Measurements from ENCODE around the gene AGBL1.
A peak's percentile ranks its signal among the peaks of the same experiment; 100 is the strongest.

The AGBL1 gene

GRCh38 chr15:86317384-86317740 is 237.7 kb downstream of the AGBL1 start:
- no peak for DNase-seq (ENCODE audit: low spot score)

DNA sequence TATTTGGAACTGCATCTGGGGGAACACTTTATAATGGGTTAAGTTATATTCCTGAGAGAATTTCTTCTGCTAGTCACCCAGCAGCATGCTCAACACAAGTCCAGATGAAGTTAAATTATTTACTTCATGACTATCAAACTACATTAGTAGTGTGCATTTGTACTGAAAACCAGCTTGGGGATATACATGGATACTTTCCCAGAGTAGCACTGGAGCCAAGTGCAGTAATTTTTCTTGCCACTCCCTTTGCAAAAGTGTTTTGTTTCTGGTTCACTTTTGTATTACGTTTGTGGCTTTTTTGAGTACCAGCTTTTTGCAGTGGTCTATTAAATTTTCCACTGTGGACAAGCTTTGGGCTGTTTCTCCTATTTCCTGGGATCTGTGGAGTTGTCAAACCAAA is 243.0 kb downstream of the AGBL1 start:
- no peak for DNase-seq (ENCODE audit: low spot score)

DNA sequence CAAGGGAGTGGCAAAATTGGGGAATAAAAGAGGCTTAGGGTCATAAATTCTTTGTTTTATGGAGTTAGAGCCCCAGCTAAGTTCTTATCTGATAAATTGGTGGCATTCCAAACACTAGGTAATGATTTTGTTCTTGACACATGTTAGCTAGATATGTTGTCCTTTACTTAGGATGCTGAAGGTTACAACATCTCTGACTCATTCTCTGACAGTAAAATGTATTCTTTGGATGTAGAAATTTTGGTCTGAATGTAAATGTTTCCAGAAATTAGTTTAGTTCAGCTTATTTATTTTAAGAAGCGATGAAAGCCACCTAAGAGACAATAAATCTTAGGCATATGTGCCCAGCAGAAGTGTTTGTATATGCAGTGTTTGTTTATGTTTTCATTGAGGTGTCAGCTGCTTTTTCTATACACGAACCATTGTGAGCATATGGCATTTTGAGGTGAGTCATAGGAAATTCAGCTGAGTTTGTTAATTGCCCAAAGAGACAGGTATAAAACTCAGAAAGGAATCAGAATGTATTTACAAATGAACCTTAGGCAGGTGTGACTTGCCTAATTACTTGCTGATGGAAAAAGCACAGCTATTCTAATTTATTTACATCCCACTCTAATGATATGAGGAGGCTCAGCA is 247.7 kb downstream of the AGBL1 start:
- DNase-seq (ENCODE audit: low spot score), result no peak

DNA sequence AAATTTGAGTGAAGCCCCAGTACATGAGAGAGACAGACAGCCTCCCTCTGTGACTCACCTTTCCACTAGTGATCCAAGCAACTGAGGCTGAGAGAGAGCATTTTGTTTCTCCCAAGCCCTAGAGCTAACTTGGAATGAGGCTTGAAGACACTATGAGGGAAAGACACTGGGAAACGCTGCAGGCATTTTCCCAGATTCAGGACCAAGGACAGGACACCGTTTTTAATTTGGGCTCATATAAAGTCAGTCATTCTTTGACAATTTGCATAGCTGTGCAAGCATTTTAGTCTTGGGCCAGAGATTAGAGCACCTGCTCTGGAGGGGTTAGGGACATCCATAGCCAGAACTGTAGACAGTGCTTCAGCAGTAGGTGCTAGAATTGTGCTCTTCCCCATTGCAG is 249.0 kb downstream of the AGBL1 start:
- no peak for DNase-seq (ENCODE audit: low spot score)

DNA sequence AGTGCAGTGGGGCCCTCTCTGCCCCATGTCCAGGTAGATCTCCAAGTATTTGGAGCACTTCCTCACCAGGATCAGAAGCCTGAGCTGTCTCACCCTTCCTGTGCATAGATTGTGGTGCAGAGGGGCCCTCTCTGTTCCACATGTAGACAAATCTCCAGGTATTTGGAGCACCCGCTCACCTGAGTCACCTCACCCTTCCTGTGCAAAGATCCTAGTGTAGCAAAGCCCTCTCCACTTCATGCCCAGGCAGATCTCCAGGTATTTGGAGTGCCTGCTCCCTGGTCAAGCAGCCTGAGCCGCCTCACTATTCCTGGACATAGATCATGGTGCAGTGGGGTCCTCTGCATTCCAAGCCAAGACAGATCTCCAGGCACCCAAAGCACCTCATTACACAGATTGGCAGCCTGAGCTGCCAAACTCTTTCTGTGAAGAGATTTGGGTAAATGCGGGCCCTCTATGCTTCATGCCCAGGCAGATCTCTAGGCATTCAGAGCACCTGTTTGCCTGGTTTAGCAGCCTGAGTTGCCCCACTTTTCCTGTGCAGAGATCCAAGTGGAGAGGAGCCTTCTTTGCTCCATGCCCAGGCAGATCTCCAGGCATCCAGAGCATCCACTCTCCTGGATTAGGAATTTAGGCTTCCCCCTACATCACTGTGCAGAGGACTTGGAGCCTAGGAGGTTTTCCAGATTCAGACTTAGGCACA is 249.8 kb downstream of the AGBL1 start:
- no peak for DNase-seq (ENCODE audit: low spot score)

DNA sequence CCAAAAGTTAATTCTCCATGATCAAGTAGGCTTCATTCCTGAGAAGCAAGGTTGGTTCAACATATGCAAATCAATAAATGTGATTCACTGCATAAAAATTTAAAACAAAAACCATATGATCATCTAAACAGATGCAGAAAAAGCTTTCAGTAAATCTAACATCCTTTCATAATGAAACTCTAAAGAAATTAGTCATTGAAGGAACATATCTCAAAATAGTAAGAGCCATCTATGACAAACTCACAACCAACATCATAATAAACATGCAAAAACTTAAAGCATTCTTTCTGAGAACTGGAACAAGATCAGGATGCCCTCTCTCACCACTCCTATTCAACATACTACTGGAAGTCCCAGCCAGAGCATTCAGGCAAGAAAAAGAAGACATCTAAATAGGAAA is 254.1 kb downstream of the AGBL1 start:
- DNase-seq (ENCODE audit: low spot score), result no peak

DNA sequence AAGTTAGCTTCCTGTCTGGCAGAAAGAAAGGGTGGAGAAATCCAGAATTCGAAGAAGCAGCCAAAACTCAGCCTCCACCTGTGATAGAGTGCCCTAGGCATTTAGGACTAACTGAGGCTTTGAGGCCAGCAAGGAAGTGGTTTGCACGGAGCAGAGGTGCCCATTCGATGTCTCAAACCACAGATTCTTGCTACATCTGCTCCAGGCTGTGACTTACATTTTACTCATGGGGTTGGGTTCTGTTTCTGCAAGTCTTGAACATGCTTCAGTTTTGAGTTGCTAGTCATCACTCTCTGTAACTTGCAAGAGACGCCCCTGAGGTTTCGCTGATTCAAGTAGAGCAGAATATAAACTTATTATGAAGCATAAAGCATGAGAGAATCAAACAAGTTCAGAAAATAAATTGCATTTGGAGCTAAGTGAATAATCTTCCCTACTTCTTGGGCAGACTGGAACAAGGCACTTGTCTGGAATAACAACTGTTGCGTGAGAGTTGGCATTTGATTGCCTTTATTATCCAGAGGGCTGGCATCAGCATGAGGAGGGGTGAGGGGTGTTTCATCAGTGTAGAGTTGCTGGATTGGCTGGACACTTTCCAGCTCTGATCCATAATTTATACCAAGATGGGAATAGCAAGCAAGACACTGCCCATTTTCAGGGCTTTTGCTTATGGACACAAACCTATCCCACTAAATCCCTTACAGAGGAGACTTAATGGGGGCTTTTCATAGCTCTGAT is 256.5 kb downstream of the AGBL1 start:
- DNase-seq (ENCODE audit: low spot score), result peak; percentile 28

DNA sequence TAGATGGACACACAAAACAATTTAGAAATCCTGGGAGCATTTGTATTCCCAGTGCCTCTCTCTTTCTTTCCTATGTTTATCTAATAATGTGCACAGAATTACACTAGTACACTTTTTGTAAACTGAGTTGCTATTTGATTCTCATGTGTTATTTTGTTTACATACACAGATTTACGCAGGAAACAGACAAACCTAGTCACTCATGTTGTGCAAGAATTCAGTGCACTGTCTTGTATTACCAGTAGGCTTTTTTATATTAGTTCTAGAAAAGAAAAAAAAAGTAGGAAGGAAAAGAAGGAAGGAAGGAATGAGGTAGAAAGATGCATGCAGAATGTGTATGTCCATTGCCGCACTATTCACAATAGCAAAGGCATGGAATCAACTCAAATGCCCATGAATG is 257.4 kb downstream of the AGBL1 start:
- no peak for DNase-seq (ENCODE audit: low spot score)

DNA sequence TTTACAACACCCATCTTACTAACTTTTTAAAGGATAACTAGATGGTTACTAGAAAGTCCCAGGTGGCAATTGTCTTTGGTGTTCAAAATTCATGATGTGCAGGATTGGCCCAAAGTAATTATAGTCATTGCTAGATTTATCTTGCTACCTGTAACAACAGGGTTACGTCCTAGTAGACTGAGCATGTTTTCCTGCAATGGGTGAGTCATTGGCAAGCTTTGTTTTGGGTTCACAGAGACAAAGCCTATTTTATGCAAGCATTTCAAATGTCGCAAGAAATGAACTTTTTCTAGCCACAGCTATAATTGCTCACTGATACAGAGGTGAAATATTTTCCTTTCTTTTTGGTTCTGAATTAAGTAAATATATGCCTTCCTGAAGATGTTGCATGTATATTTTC is 267.6 kb downstream of the AGBL1 start:
- no peak for DNase-seq (ENCODE audit: low spot score)

GRCh38 chr15:86349565-86349964 is 269.9 kb downstream of the AGBL1 start:
- no peak for DNase-seq (ENCODE audit: low spot score)

DNA sequence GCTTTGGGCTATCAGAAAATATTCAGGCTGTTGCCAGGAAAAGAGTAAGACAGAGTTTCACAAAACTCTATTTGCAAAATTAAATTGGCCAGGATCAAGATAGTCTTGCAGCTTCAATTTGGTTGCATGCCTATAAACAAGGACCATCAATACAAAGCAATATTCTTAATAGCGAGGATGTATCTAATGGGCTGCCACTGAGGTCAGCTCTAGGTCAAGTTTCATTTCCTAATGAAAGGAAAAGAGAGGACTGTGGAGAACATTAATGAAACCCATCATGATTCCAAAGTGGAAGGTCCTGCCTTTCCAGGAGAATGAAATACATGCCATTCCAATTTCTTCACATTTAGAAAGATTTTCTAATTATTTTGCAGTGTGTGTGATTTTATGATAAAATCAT is 273.5 kb downstream of the AGBL1 start:
- no peak for DNase-seq (ENCODE audit: low spot score)

DNA sequence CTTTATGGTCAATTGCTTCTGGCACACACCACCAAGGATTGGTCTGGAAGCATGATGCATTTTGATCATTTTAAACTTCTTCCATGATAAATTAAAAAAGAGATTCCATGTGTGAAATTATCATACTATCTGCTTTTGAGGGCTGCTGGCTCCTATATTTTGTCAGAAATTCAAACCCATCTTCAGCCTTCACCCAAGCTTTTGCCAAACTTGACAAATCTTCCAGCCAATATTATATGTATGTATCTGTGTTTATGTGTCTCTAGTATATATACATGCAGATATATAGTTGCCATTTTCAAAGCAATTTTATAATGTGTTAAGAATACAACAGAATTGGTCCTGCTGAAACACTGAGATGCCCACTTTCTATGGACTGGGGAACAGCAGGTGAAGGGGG is 275.7 kb downstream of the AGBL1 start:
- DNase-seq (ENCODE audit: low spot score), result no peak

- DNase-seq (ENCODE audit: low spot score), result no peak
These were observed 276.1 kb downstream of the AGBL1 start for GRCh38 chr15:86355801-86356200.

DNA sequence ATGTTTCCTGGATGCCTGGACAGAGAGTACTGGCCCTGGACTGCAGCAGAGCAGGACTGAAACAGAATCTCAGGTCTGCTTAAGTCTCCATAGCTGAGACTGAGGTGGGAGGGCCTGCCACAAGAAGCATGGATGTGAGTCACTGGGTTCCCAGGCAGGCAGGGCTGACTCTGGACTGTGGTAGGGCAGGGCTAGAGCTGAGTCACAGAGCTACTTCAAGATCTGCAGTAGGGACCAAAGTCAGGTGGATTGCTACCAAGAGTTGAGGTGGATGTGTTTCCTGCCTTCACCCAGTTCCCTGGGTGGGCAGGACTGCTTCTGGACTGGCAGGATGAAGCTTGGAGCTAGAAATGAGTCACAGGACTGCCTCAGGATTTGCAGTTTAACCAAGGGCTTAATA is 282.9 kb downstream of the AGBL1 start:
- DNase-seq (ENCODE audit: low spot score), result peak; percentile 29

DNA sequence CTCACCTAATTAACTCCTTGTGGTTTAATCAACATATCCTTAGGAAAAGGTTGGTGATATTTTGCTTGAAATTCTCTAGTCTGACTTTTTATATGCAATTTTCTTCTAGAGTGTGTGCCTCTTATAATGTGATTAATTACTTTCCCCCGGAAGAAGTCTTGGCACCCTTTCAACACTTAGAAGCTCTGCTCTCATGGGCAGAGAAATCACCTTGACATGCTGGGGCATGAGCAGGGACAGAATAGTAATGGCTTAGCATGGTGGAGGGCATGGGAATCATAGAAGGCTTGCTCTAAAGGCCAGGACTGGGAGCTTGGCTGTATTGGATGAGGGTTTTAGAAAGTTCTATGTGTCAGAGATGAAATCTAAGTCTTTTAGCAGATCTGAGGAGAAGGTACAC is 293.5 kb downstream of the AGBL1 start:
- DNase-seq (ENCODE audit: low spot score), result no peak

DNA sequence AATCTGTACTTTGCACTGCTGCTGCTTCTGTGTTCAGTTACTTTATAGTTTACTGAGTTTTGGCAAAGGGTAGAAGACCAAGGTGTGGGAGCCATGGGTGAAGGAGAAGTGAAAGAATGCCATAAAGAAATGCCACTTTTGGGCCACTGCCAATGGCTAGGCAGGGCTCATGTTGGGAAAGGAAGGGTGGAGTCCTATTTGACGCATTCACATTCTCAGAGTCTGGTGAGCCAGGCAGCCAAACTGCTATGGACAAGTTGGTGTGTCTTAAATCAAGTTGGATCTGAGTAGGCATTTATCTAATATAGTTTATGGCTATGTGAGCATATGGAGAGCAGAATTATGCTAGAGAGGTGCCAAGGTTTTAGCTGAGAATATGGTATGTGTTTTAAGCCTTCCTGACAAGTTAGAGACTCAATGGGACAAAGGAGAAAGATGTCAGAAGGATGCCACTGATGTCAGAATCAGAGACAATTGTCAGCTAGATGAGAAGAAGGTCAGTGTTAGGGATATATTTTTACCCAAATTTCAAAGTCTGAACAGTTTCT is 296.1 kb downstream of the AGBL1 start:
- no peak for DNase-seq (ENCODE audit: low spot score)

DNA sequence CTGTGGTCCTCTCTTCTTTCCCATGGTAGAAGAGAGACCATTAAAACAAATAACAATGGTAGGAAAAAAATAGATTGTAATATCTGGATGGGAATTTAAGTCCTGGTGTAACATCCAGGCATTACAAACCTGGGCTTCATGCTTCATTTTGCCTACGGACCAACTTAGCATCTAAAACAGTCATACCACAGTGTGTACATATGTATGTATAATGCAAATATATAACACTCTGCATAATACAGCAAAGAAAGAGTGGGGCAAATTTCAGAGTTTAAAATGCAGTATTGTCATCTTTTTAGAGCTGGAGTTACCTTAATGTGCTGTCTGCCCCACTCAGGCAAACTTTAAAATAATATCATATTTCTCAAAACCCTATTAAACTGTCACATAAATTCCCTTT is 298.2 kb downstream of the AGBL1 start:
- no peak for DNase-seq (ENCODE audit: low spot score)

- DNase-seq (ENCODE audit: low spot score), result no peak
These were observed 302.7 kb downstream of the AGBL1 start for GRCh38 chr15:86382341-86382740.

- no peak for DNase-seq (ENCODE audit: low spot score)
These were observed 303.9 kb downstream of the AGBL1 start for GRCh38 chr15:86383611-86384010.

GRCh38 chr15:86384186-86384585 is 304.5 kb downstream of the AGBL1 start:
- DNase-seq (ENCODE audit: low spot score), result no peak

DNA sequence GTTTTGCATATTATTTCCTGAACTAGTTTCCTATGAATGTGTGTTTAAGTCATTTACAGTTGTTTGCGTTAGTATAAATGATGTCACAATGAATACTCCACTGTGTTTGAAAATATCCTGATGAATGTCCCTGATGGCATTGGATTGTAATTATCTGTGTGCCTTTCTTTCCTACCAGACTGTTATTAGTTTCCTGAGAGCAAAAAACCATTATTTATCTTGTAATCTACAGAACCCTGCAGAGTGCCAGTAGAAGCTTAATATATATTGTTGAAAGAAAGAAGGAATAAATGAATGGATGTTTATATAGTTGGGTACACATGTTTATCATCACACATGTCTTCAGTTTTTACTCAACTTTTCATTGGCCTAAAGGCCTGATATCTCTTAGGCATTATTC is 312.6 kb downstream of the AGBL1 start:
- no peak for DNase-seq (ENCODE audit: low spot score)

GRCh38 chr15:86392874-86393273 is 313.2 kb downstream of the AGBL1 start:
- DNase-seq (ENCODE audit: low spot score), result no peak

DNA sequence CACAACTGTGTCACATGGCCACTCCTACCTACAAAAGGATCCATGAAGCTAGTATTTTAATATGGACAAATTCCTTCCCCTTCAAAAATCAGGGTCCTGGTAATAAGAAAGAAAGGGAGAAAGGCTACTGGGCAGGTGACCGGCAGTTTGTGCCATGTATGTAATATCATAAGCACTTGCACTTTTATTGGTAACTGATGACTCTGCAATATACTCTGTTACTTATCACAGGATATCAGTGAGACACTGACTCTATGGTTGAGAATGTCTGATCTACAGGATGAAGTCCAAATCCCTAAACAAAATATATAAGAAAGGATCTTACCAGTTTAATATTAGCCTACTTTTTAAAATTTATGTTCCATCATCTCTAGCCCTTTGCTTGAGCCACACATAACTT is 315.2 kb downstream of the AGBL1 start:
- DNase-seq (ENCODE audit: low spot score), result no peak
